ENCODE measurements around the gene OR4S1.
"Not testable (repeated sequence)": the region's sequence is repeated elsewhere in the genome, so short reads cannot be mapped to it uniquely, and the experiment has no call there.

The OR4S1 gene

GRCh38 chr11:48305923-48306322, at the start of gene OR4S1:
OR4S1 (plus strand) TSS chr11:48306223; CDS start chr11:48306223, 0 bp downstream.
- no peak for DNase-seq (ENCODE audit: low read depth)

GRCh38 chr11:48261600-48261999, 44.4 kb upstream of the OR4S1 start:
- H3K4me3 ChIP-seq (ENCODE audit: low read depth, low read length), result no peak overlapping the region
- DNase-seq (ENCODE audit: low read depth), result no peak

More at GRCh38 chr11:48305923-48306322, at the start of gene OR4S1:
- no peak within 1 kb of the TSS for H3K4me3 ChIP-seq (ENCODE audit: low read depth, low read length)

- DNase-seq (ENCODE audit: low read depth), result no peak
- no peak within 1 kb of the TSS for H3K4me3 ChIP-seq (ENCODE audit: low read depth, low read length)
These were observed 42.6 kb upstream of the OR4S1 start, which contains the start of gene OR4X1 for GRCh38 chr11:48263423-48263911. OR4X1 (plus strand) TSS chr11:48263861; CDS start chr11:48263861, 0 bp downstream.

GRCh38 chr11:48270621-48271020, 35.4 kb upstream of the OR4S1 start:
- no peak overlapping the region for H3K4me3 ChIP-seq (ENCODE audit: low read depth, low read length)
- DNase-seq (ENCODE audit: low read depth), result no peak

GRCh38 chr11:48272606-48273005, 33.4 kb upstream of the OR4S1 start:
- no peak overlapping the region for H3K4me3 ChIP-seq (ENCODE audit: low read depth, low read length)
- DNase-seq (ENCODE audit: low read depth), result no peak

- H3K4me3 ChIP-seq (ENCODE audit: low read depth, low read length), result no peak overlapping the region
- DNase-seq (ENCODE audit: low read depth), result no peak
These were observed 1.9 kb downstream of the OR4S1 start for GRCh38 chr11:48307760-48308386.

- DNase-seq (ENCODE audit: low read depth); H3K4me3 ChIP-seq (ENCODE audit: low read depth, low read length): not testable (repeated sequence)
These were observed 7.6 kb downstream of the OR4S1 start for GRCh38 chr11:48313590-48313989.

- not testable (repeated sequence) for H3K4me3 ChIP-seq (ENCODE audit: low read depth, low read length); DNase-seq (ENCODE audit: low read depth)
These were observed 13.8 kb downstream of the OR4S1 start for GRCh38 chr11:48319813-48320212.

GRCh38 chr11:48324620-48325019, 18.6 kb downstream of the OR4S1 start, which contains the start of gene OR4C3:
OR4C3 (plus strand) TSS chr11:48324920; CDS start chr11:48325022, 102 bp downstream.
- not testable (repeated sequence) for DNase-seq (ENCODE audit: low read depth)

GRCh38 chr11:48341466-48341865, 35.4 kb downstream of the OR4S1 start:
- DNase-seq (ENCODE audit: low read depth), result no peak
- no peak overlapping the region for H3K4me3 ChIP-seq (ENCODE audit: low read depth, low read length)

More at GRCh38 chr11:48324620-48325019, 18.6 kb downstream of the OR4S1 start, which contains the start of gene OR4C3:
- H3K4me3 ChIP-seq (ENCODE audit: low read depth, low read length), result not testable (repeated sequence)

- H3K4me3 ChIP-seq (ENCODE audit: low read depth, low read length); DNase-seq (ENCODE audit: low read depth): not testable (repeated sequence)
These were observed 36.5 kb downstream of the OR4S1 start for GRCh38 chr11:48342505-48342904.

- DNase-seq (ENCODE audit: low read depth); H3K4me3 ChIP-seq (ENCODE audit: low read depth, low read length): not testable (repeated sequence)
These were observed 40.3 kb downstream of the OR4S1 start for GRCh38 chr11:48346286-48346685.

GRCh38 chr11:48354013-48354412, 48.0 kb downstream of the OR4S1 start:
- DNase-seq (ENCODE audit: low read depth), result no peak
- H3K4me3 ChIP-seq (ENCODE audit: low read depth, low read length), result no peak overlapping the region

- H3K4me3 ChIP-seq (ENCODE audit: low read depth, low read length), result no peak overlapping the region
These were observed 48.7 kb downstream of the OR4S1 start for GRCh38 chr11:48354677-48355076.

More at GRCh38 chr11:48354677-48355076, 48.7 kb downstream of the OR4S1 start:
- DNase-seq (ENCODE audit: low read depth), result no peak

Measured in skeletal muscle cell (primary cell).